BJ (cell line): ENCODE data around the gene C2orf78. TPM values are rescaled to one million over a fixed set of nuclear protein-coding genes. Genes with fewer than 3 reads are reported as not detected.

ENCODE experiments used
- CTCF ChIA-PET: fragments of 350-600 bp; formaldehyde crosslinking; extraction: SDS; loops from one replicate; lab custom pipeline; 2021; ENCODE audit warnings: antibody characterized with exemption, inconsistent platforms; lab: Yijun Ruan, JAX
- POLR2A ChIA-PET: fragments of 300-600 bp; sonication (Branson Sonifier 250); formaldehyde crosslinking; extraction: SDS; loops from one replicate; lab custom pipeline; 2021; ENCODE audit warnings: antibody characterized with exemption; lab: Charles Lee
- DNase-seq: peaks from one replicate; pipeline ENCODE4 v3.0.0-alpha.2; 2011; ENCODE audit warnings: low read depth
- H3K27me3 ChIP-seq: 2 replicates; pipeline ENCODE4 v1.6.0; 2011; ENCODE audit warnings: low read length; ENCODE audit not compliant: control insufficient read depth, insufficient read depth
- H3K36me3 ChIP-seq: 2 replicates; pipeline ENCODE4 v1.5.1; 2011; ENCODE audit warnings: low read length; ENCODE audit not compliant: control insufficient read depth, insufficient read depth
- H3K4me3 ChIP-seq: 2 replicates; pipeline ENCODE4 v1.5.1; 2011; ENCODE audit warnings: low read depth, mild to moderate bottlenecking, control low read depth, low read length
- polyA plus RNA-seq: library from polyadenylated mRNA; depleted of rRNA; stranded (reverse); fragments of >200 nt; gene quantifications from 2 replicates; pipeline ENCODE4 v1.2.3, GENCODE V29; 2011
- TF ChIP-seq, protein P1 (sequence below): IDR thresholded peaks from 2 replicates; pipeline ENCODE4 v1.5.1; 2011; ENCODE audit warnings: low read depth, mild to moderate bottlenecking, control low read depth, inconsistent platforms, low read length, moderate library complexity; ENCODE audit not compliant: insufficient read depth

Gene C2orf78
- polyA plus RNA-seq, 1 experiment: not detected

DNA sequence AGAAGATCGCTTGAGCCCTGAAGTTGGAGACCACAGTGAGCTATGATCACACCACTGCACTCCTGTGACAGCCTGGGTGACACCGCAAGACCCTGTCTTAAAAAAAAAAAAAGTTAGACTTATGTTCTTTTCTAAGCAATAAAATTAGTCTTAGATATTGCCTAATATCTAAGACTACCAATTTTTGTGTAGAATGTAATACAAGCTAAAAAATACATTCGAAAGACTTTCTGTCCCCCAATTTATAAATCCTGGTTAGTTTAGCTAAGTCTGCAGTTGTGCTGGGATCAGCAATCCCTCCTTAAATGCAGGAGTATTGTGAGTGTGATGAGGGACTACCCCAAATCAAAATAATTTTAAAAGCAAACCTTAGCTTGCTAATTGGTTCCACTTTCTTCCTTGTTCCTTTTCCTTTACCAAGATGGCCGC, 44.4 kb downstream of the C2orf78 start:
- POLR2A ChIA-PET: interaction anchor here (0.7 kb wide), 1 partner anchor 292 kb away, joined by 5 read pairs; no protein-coding TSS in a partner anchor
- CTCF ChIA-PET: interaction anchor here (0.6 to 9.0 kb wide), 10 partner anchors 12 to 563 kb away, joined by 3 to 75 read pairs (median 4); partner anchors contain the start of gene BOLA3
- TF ChIP-seq, protein P1, sequence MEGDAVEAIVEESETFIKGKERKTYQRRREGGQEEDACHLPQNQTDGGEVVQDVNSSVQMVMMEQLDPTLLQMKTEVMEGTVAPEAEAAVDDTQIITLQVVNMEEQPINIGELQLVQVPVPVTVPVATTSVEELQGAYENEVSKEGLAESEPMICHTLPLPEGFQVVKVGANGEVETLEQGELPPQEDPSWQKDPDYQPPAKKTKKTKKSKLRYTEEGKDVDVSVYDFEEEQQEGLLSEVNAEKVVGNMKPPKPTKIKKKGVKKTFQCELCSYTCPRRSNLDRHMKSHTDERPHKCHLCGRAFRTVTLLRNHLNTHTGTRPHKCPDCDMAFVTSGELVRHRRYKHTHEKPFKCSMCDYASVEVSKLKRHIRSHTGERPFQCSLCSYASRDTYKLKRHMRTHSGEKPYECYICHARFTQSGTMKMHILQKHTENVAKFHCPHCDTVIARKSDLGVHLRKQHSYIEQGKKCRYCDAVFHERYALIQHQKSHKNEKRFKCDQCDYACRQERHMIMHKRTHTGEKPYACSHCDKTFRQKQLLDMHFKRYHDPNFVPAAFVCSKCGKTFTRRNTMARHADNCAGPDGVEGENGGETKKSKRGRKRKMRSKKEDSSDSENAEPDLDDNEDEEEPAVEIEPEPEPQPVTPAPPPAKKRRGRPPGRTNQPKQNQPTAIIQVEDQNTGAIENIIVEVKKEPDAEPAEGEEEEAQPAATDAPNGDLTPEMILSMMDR: no peak
- peak overlapping the region; percentile 81 for H3K4me3 ChIP-seq
- no peaks in the 10 kb centered on the region for H3K36me3 ChIP-seq
- no peak for DNase-seq
- no peaks in the 10 kb centered on the region; the same call in 1 of the 2 replicates for H3K27me3 ChIP-seq

GRCh38 chr2:73828818-73829570, 45.0 kb downstream of the C2orf78 start, which contains the start of gene STAMBP:
STAMBP (plus strand) TSS chr2:73828961; CDS start chr2:73830857, 1,896 bp downstream.
- TF ChIP-seq, protein P1: no peak
- DNase-seq: peak; percentile 73
- H3K27me3 ChIP-seq: no peaks in the 10 kb centered on the region; the same call in 1 of the 2 replicates
- ChIA-PET POLR2A (interaction anchor here (0.7 kb wide), 1 partner anchor 291 kb away, joined by 5 read pairs; no protein-coding TSS in a partner anchor), CTCF (interaction anchor here (0.6 to 9.0 kb wide), 9 partner anchors 13 to 563 kb away, joined by 3 to 75 read pairs (median 3); partner anchors contain the start of gene BOLA3)
- H3K36me3 ChIP-seq: 0 out of 2 replicates have a peak, but pooled peaks cover 1% of the 10 kb centered on the region
- peak within 1 kb of the TSS; percentile 81 for H3K4me3 ChIP-seq

DNA sequence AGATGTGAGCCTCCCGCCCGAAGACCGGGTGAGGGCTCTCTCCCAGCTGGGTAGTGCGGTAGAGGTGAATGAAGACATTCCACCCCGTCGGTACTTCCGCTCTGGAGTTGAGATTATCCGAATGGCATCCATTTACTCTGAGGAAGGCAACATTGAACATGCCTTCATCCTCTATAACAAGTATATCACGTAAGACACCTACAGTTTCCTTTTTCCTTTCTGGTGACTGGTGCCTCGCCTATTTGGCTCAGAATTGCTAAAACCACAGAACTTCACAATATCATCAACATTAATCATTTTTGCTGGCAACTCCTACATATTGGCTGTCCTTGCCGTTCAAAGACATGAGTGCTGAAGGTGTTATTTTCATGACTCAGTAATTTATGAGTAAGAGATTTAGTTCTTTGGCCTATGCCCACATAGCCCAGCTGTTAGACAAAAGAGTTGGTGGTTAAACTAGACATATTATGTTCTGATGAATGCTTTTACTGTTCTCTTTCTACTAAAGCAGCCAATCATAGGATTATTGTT, 47.0 kb downstream of the C2orf78 start:
- Histone ChIP-seq H3K27me3 (no peaks in the 10 kb centered on the region), H3K36me3 (peaks cover 1% of the 10 kb centered on the region; the same call in 1 of the 2 replicates), H3K4me3 (no peak overlapping the region)
- peak; percentile 26 for DNase-seq
- CTCF ChIA-PET: no interaction called here
- TF ChIP-seq, protein P1: no peak
- POLR2A ChIA-PET: no interaction called here

DNA sequence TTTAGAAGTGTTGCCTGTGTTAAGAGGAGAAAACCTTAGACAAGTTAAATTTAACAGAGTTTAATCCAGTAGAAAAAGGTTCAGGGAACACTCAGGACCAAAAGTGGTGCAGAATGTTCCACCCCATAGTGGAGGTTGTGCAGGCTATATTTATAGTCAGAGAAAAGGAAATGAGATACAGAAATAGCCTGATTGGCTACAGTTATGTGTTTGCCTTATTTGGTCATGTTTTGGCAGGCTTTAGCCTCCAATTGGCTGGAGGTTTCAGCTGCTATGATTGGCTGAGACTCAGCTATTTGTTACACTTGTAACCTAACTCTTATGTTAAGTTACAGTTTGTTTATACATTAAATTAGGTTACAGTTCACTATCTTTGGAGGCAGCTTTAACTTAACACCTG, 48.9 kb downstream of the C2orf78 start:
- DNase-seq: no peak
- TF ChIP-seq, protein P1: no peak
- ChIA-PET POLR2A (no interaction called here), CTCF (interaction anchor here (1.2 kb wide), 1 partner anchor 319 kb away, joined by 3 read pairs; no protein-coding TSS in a partner anchor)
- Histone ChIP-seq H3K4me3 (no peak overlapping the region), H3K27me3 (no peaks in the 10 kb centered on the region), H3K36me3 (peaks cover 3% of the 10 kb centered on the region)
